WTC11 (cell line): ENCODE results near the gene PARVB. TPM values are rescaled to one million over a fixed set of nuclear protein-coding genes. Genes with fewer than 3 reads are reported as not detected.

Experiments used
- ATAC-seq: fragments of 200-7000 bp; cut with Tn5 transposase; 2 replicates; pipeline ENCODE4 v1.10.0; 2021; ENCODE audit warnings: mild to moderate bottlenecking, moderate library complexity
- CTCF ChIA-PET: fragments of 300-600 bp; sonication (Branson Sonifier 250); formaldehyde crosslinking; loops from one replicate; lab custom pipeline; 2021; ENCODE audit warnings: antibody characterized with exemption; lab: Charles Lee
- POLR2A ChIA-PET: fragments of 350-600 bp; sonication (Branson Sonifier 250); formaldehyde crosslinking; loops from one replicate; lab custom pipeline; 2021; ENCODE audit warnings: antibody characterized with exemption; lab: Charles Lee
- DNase-seq: peaks from one replicate; pipeline ENCODE4 v3.0.0; 2021; ENCODE audit warnings: low spot score
- H3K27ac Mint-ChIP-seq: 2 replicates; pipeline ENCODE4 v1.8.0; 2021; ENCODE audit warnings: mixed read lengths
- H3K27me3 Mint-ChIP-seq: 2 replicates; pipeline ENCODE4 v1.8.0; 2021; ENCODE audit warnings: low read depth, mild to moderate bottlenecking, moderate library complexity, mixed read lengths
- H3K36me3 Mint-ChIP-seq: 2 replicates; pipeline ENCODE4 v1.8.0; 2021; ENCODE audit warnings: mixed read lengths
- H3K4me1 Mint-ChIP-seq: 2 replicates; pipeline ENCODE4 v1.8.0; 2022; ENCODE audit warnings: mixed read lengths
- H3K4me3 Mint-ChIP-seq: 2 replicates; pipeline ENCODE4 v1.8.0; 2021; ENCODE audit warnings: mild to moderate bottlenecking, moderate library complexity, mixed read lengths
- H3K9me3 Mint-ChIP-seq: 2 replicates; pipeline ENCODE4 v1.8.0; 2021; ENCODE audit warnings: mixed read lengths
- AFF4 ChIP-seq: sonication (generic); formaldehyde crosslinking; IDR thresholded peaks from 2 replicates; pipeline ENCODE4 v1.8.1; 2023; ENCODE audit warnings: mild to moderate bottlenecking, missing genetic modification reagents, borderline replicate concordance
- ATF3 ChIP-seq: sonication (generic); formaldehyde crosslinking; conservative IDR thresholded peaks from 2 replicates; pipeline ENCODE4 v1.8.1; 2022; ENCODE audit warnings: mild to moderate bottlenecking, missing genetic modification reagents
- IRF1 ChIP-seq: sonication (generic); formaldehyde crosslinking; IDR thresholded peaks from 2 replicates; pipeline ENCODE4 v1.8.0; 2023; ENCODE audit warnings: missing genetic modification reagents
- JAZF1 ChIP-seq: fragments of 250-450 bp; sonication (Bioruptor Pico); IDR thresholded peaks from 2 replicates; pipeline ENCODE4 v1.9.0; 2021; ENCODE audit warnings: moderate library complexity, mild to moderate bottlenecking, inconsistent platforms
- JUN ChIP-seq: sonication (generic); formaldehyde crosslinking; IDR thresholded peaks from 2 replicates; pipeline ENCODE4 v1.8.0; 2023; ENCODE audit warnings: mild to moderate bottlenecking, missing genetic modification reagents
- KAT7 ChIP-seq: sonication (generic); formaldehyde crosslinking; IDR thresholded peaks from 2 replicates; pipeline ENCODE4 v1.8.1; 2023; ENCODE audit warnings: missing genetic modification reagents, mild to moderate bottlenecking, borderline replicate concordance
- MXD4 ChIP-seq: fragments of 250-450 bp; sonication (Bioruptor Pico); IDR thresholded peaks from 2 replicates; pipeline ENCODE4 v1.8.0; 2021; ENCODE audit warnings: mild to moderate bottlenecking, moderate library complexity, borderline replicate concordance
- NFYB ChIP-seq: sonication (generic); formaldehyde crosslinking; conservative IDR thresholded peaks from 2 replicates; pipeline ENCODE4 v1.8.0; 2022; ENCODE audit warnings: low read depth, missing genetic modification reagents
- PREB ChIP-seq: sonication (generic); formaldehyde crosslinking; IDR thresholded peaks from 2 replicates; pipeline ENCODE4 v1.8.1; 2022; ENCODE audit warnings: mild to moderate bottlenecking, missing genetic modification reagents, moderate library complexity, borderline replicate concordance
- SMAD3 ChIP-seq: sonication (generic); formaldehyde crosslinking; IDR thresholded peaks from 2 replicates; pipeline ENCODE4 v1.8.0; 2022; ENCODE audit warnings: missing genetic modification reagents, mild to moderate bottlenecking, borderline replicate concordance
- SMAD4 ChIP-seq: sonication (generic); formaldehyde crosslinking; IDR thresholded peaks from 2 replicates; pipeline ENCODE4 v1.8.0; 2022; ENCODE audit warnings: mild to moderate bottlenecking, missing genetic modification reagents
- SP1 ChIP-seq: sonication (generic); formaldehyde crosslinking; conservative IDR thresholded peaks from 2 replicates; pipeline ENCODE4 v1.8.1; 2022; ENCODE audit warnings: missing genetic modification reagents
- TEAD1 ChIP-seq: sonication (generic); formaldehyde crosslinking; IDR thresholded peaks from 2 replicates; pipeline ENCODE4 v1.8.0; 2022; ENCODE audit warnings: mild to moderate bottlenecking, missing genetic modification reagents
- ZMAT4 ChIP-seq: fragments of 250-450 bp; sonication (Bioruptor Pico); IDR thresholded peaks from 2 replicates; pipeline ENCODE4 v1.9.0; 2021; ENCODE audit warnings: mild to moderate bottlenecking
- ZNF121 ChIP-seq: sonication (generic); formaldehyde crosslinking; IDR thresholded peaks from 2 replicates; pipeline ENCODE4 v1.8.0; 2023; ENCODE audit warnings: missing genetic modification reagents
- ZNF263 ChIP-seq: sonication (generic); formaldehyde crosslinking; IDR thresholded peaks from 2 replicates; pipeline ENCODE4 v1.8.1; 2022; ENCODE audit warnings: low read depth, mild to moderate bottlenecking, moderate library complexity, missing genetic modification reagents
- total RNA-seq: library from RNA; stranded (reverse); gene quantifications from 3 replicates; pipeline ENCODE4 v1.2.3, GENCODE V29; 2021
- TF ChIP-seq, protein P1 (sequence below): fragments of 250-450 bp; sonication (Bioruptor Pico); conservative IDR thresholded peaks from 2 replicates; pipeline ENCODE4 v1.9.0; 2021; ENCODE audit warnings: mild to moderate bottlenecking
- TF ChIP-seq, protein P2 (sequence below): sonication (generic); formaldehyde crosslinking; IDR thresholded peaks from 2 replicates; pipeline ENCODE4 v1.8.1; 2022; ENCODE audit warnings: missing genetic modification reagents, borderline replicate concordance
- TF ChIP-seq, protein P3 (sequence below): sonication (generic); formaldehyde crosslinking; IDR thresholded peaks from 2 replicates; pipeline ENCODE4 v1.8.1; 2022; ENCODE audit warnings: low read depth, mild to moderate bottlenecking, moderate library complexity, missing genetic modification reagents, borderline replicate concordance
- TF ChIP-seq, protein P4 (sequence below): sonication (generic); formaldehyde crosslinking; IDR thresholded peaks from 2 replicates; pipeline ENCODE4 v1.8.0; 2022; ENCODE audit warnings: mild to moderate bottlenecking, missing genetic modification reagents

The PARVB gene
- total RNA-seq, 1 experiment from 2014 or later = 3.3 TPM

- Mint-ChIP-seq H3K4me3 (no peak overlapping the region), H3K27me3 (no peaks in the 10 kb centered on the region; the same call in none of the 2 replicates), H3K9me3 (peaks cover 6% of the 10 kb centered on the region; the same call in 1 of the 2 replicates)
- ATAC-seq = no peak
- TF ChIP-seq SP1 (no peak), PREB (CRISPR knock-in tag) (no peak), ATF3 (CRISPR knock-in tag) (no peak), JUN (CRISPR knock-in tag) (no peak), TEAD1 (no peak), MXD4 (CRISPR knock-in tag) (no peak)
- TF ChIP-seq, protein P1, sequence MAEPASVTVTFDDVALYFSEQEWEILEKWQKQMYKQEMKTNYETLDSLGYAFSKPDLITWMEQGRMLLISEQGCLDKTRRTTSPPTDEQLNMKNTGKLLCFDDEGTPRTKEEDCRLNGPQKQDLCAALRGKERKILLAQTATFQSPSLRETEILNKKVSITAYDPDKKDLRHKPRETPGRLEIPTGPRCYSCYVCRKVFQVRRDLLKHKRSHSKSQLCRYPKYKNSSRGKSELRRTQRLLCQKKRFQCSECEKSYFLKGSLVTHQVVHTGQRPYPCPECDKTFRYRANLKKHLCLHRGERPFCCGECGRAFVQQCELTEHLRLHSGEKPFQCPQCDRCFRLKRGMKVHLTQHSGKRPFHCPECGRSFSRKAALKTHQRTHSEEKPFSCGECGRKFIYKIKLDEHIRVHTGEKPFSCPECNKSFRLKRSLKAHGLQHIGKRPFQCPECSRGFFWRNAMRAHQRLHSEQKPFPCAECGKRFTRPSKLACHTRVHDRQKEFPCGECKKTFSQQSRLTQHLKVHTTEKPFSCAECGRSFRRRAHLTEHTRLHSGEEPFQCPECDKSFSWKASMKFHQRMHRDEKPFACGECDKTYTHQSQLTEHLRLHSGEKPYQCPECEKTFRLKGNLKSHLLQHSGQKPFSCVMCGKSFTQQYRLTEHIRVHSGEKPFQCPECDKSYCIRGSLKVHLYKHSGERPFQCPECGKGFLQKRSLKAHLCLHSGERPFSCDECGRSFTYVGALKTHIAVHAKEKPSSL (CRISPR knock-in tag) = no peak
- TF ChIP-seq, protein P2, sequence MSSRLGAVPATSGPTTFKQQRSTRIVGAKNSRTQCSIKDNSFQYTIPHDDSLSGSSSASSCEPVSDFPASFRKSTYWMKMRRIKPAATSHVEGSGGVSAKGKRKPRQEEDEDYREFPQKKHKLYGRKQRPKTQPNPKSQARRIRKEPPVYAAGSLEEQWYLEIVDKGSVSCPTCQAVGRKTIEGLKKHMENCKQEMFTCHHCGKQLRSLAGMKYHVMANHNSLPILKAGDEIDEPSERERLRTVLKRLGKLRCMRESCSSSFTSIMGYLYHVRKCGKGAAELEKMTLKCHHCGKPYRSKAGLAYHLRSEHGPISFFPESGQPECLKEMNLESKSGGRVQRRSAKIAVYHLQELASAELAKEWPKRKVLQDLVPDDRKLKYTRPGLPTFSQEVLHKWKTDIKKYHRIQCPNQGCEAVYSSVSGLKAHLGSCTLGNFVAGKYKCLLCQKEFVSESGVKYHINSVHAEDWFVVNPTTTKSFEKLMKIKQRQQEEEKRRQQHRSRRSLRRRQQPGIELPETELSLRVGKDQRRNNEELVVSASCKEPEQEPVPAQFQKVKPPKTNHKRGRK = no peak
- TF ChIP-seq, all 79 proteins: peak for 0
- no peak for DNase-seq
- H3K4me1 Mint-ChIP-seq = peaks cover 44% of the 10 kb centered on the region
- H3K27ac Mint-ChIP-seq = no peak overlapping the region
- ChIA-PET POLR2A (no interaction called here), CTCF (interaction anchor here (0.5 to 1.0 kb wide), 2 partner anchors 63 to 188 kb away, joined by 3 to 7 read pairs; no protein-coding TSS in a partner anchor)
- peaks cover 7% of the 10 kb centered on the region for H3K36me3 Mint-ChIP-seq
These were observed 119.5 kb downstream of the PARVB start for GRCh38 chr22:44143579-44143978.

GRCh38 chr22:44144046-44144569, 120.0 kb downstream of the PARVB start:
- peaks cover 49% of the 10 kb centered on the region for H3K4me1 Mint-ChIP-seq
- H3K9me3 Mint-ChIP-seq = peaks cover under 1% of the 10 kb centered on the region; the same call in 1 of the 2 replicates
- DNase-seq (no peak), ATAC-seq (no peak)
- H3K4me3 Mint-ChIP-seq = no peak overlapping the region
- CTCF ChIA-PET = interaction anchor here (1.0 to 1.8 kb wide), 2 partner anchors 63 to 126 kb away, joined by 3 read pairs; no protein-coding TSS in a partner anchor
- peaks cover 3% of the 10 kb centered on the region; the same call in 1 of the 2 replicates for H3K36me3 Mint-ChIP-seq
- POLR2A ChIA-PET = no interaction called here
- no peaks in the 10 kb centered on the region; the same call in none of the 2 replicates for H3K27me3 Mint-ChIP-seq
- H3K27ac Mint-ChIP-seq = no peak overlapping the region
- TF ChIP-seq SMAD3 (CRISPR knock-in tag) (no peak), KAT7 (CRISPR knock-in tag) (no peak), SP1 (no peak), ATF3 (CRISPR knock-in tag) (no peak), SMAD4 (CRISPR knock-in tag) (no peak), ZNF263 (CRISPR knock-in tag) (no peak), TEAD1 (no peak), IRF1 (no peak), JAZF1 (CRISPR knock-in tag) (no peak), NFYB (CRISPR knock-in tag) (no peak), AFF4 (no peak), ZMAT4 (CRISPR knock-in tag) (no peak), ZNF121 (CRISPR knock-in tag) (no peak)
- TF ChIP-seq, protein P3, sequence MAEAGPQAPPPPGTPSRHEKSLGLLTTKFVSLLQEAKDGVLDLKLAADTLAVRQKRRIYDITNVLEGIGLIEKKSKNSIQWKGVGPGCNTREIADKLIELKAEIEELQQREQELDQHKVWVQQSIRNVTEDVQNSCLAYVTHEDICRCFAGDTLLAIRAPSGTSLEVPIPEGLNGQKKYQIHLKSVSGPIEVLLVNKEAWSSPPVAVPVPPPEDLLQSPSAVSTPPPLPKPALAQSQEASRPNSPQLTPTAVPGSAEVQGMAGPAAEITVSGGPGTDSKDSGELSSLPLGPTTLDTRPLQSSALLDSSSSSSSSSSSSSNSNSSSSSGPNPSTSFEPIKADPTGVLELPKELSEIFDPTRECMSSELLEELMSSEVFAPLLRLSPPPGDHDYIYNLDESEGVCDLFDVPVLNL (CRISPR knock-in tag) = no peak
- TF ChIP-seq, protein P4, sequence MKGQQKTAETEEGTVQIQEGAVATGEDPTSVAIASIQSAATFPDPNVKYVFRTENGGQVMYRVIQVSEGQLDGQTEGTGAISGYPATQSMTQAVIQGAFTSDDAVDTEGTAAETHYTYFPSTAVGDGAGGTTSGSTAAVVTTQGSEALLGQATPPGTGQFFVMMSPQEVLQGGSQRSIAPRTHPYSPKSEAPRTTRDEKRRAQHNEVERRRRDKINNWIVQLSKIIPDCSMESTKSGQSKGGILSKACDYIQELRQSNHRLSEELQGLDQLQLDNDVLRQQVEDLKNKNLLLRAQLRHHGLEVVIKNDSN = no peak
